Stimulated activated CD8-positive, alpha-beta memory T cell treated with anti-CD3 and anti-CD28 coated beads, Interleukin-2, amount 100 ng/mL, for 48 hours (primary cell): Measurements from ENCODE around the gene SEMA3D.

Experiments
- DNase-seq, 2 donors: peaks; one replicate each; pipeline ENCODE4 v3.0.0-alpha.2; 2020; ENCODE audit warnings: low read depth in 2 of 2

The SEMA3D gene

DNA sequence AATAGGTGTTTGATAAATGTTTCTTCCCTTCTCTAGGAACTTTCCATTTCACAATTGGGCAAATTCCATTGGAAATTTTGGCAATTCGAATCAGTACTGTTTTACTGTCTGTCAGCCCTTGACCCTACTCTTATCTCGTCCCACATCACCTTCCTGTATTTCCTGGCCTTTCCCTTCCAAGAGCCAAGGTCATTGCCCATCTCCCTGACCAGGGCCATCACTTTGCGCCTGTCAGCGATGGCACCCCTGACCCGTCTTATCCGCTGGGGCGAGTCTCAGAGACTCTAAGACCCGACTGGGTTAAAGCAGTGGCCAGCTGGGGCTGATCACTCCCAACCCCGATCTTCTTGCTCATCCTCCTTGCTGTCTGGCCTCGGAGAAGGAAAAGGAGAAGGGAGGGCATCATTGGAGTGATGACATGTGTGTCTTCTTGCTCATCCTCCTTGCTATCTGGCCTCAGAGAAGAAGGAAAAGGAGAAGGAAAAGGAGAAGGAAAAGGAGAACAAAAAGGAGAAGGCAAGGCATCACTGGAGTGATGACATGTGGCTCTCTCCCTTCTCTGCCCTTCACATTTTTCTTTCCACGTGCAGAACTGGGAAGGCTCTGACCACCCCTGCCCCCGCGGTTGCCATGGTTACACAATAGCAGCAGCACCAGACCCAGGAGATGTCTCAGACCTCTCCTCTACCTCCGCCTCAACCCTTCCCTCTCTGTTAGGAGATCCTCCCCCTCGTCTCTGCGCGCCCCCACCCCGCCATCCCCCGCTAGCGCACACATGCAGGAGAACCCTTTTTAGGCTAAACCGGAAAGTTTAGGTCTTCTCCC is 2.0 kb downstream of the SEMA3D start:
- DNase-seq: no peak

DNA sequence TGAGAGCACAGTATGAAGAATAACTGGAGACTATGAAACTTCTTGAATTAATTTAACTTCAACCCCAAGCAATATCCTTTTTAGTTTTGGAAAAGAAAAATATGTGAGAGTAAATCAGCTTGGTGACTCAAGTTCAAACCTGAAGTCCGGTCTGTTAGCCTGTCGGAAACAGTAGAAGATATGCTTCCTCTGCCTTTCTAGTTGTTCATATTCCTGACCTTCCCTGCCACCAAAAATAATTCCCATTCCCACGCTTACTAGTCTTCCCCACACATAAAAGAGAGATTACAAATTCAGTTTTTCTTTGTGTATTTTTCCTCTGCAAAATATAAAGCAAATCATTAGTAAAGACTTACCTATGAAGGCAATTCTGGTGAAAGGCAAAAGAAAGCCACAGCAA is 3.6 kb downstream of the SEMA3D start:
- no peak for DNase-seq

DNA sequence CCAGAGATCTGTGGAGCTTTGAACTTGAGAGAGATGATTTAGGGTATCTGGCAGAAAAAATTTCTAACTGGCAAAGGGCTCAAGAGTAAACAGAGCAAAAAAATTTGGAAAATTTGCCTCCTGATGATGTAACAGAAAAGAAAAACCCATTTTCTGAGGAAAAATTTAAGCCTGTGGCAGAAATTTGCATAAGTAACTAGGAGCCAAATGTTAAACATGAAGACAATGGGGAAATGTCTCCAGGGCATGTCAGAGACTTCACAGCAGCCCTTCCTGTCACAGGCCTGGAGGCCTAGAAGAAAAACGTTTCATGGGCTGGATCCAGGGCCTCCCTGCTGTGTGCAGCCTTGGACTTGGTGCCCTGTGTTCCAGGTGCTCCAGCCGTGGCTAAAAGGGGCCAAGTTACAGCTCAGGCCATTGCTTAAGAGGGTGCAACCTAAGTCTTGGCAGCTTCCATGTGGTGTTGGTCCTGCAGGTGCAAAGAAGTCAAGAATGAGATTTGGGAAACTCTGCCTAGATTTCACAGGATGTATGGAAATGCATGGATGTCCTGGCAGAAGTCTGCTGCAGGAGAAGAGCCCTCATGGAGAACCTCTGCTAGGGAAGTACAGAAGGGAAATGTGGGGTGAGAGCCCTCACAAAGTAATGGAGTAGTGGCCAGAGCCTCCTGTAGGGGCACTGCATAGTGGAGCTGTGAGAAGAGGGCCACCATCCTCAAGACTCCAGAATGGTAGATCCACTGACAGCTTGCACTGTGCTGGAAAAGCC is 8.1 kb downstream of the SEMA3D start:
- DNase-seq: no peak

DNA sequence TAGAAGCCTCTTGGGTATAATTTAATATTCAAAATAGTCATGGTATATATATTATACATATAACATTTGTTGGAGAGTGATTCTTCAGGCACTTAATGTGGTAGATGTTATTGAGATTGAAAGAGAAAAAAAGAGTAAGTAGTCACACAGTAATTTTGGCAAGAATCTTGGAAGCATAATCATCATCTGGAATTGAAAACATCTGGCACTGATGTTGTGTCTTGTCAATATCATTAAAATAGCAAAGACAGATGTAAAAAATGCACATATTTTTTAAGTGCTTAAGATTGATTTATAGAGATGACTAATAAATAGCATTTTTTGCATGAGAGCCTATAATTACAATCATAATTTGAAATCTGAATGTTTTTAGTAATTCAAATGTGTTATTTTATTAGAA is 9.5 kb downstream of the SEMA3D start:
- no peak for DNase-seq

DNA sequence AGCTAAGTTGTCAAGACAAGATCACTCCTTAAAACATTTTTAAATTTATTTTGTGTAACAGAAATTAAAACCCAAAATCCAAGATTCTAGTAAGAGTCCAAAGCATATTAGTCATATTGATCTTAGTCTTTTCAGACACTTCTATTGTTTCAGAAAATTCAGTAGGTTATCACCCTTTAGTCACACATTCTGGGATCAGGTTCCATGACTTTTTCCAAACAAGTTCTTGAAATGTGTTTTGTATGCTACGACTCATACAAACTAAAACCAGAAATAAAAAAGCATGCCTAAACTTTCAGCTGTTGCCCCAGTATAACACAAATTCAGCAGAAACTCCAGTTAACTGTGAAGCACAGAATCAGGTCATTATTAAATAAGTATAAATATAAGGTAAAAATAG is 10.7 kb downstream of the SEMA3D start:
- DNase-seq: no peak

DNA sequence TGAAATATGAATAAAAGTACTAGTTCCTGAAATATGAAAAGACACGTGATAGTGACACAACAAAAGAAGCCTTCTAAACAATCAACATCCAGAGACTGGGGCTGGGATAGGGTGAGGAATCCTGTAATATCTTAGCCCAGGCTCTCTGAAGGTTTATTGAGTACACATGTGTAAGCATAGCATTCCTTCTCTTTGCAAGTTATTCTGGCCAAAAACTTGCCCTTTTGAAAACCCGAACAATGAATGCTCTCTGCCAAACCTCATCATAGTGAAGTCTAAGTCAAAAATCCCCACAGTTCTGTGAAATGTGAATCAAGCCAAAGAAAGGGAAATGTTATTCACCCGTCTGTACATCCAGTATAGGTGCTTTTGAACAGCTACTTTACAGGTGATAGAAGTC is 11.6 kb downstream of the SEMA3D start:
- no peak for DNase-seq

DNA sequence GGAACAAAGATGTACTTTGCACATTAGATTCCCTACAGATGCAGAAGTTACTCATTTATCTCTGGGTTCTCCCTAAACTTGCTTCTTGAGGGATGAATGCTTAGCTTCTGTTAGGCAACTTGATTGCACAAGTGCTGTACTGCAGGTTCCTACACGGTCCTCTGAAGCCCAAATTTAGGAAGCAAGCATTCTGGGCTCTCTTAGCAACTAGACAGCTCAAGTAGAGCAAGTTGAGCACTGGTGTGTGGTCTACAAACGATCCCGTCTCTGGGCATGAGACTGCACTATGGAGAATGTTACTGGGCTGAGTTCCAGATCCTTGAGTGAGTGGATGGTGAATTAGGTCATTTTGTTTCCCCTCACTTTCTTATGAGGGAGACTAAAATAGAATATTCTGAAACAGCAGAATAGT is 14.3 kb downstream of the SEMA3D start:
- no peak for DNase-seq

DNA sequence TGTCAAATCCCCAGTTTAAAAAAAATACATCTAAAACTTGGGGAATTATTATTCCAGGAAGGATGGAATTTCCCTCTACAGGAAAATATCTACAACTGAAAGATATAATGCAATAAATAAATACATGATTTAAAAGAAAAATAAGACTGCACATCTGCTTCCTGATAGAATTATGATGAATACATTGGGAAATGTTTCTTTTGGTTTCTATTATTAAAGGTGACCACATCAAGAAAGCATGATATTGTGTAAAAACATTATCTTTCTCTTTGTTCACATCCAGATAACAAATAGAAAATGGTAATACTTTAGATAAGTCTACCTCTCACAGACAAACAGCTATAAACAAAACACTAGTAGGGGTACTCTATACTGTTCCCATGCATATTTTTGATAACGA is 19.2 kb downstream of the SEMA3D start:
- DNase-seq: no peak

DNA sequence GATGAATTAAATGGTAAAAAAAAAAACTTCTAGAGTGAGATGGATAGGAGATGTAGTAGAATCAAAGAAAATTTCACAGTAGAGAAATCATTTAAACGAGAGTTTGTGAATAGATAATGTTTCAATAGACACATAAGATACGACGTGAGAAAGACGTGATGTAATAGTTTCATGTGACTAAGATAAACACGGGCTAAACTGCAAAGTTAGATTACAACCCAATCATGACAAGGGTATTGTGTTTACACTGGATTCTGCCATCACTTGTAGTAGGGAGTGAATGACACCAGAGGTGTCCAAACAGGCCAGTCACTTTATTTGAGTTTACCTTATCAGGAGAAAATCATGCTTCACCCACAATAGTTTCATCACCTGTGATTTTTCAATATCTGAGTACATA is 21.6 kb downstream of the SEMA3D start:
- DNase-seq: no peak

DNA sequence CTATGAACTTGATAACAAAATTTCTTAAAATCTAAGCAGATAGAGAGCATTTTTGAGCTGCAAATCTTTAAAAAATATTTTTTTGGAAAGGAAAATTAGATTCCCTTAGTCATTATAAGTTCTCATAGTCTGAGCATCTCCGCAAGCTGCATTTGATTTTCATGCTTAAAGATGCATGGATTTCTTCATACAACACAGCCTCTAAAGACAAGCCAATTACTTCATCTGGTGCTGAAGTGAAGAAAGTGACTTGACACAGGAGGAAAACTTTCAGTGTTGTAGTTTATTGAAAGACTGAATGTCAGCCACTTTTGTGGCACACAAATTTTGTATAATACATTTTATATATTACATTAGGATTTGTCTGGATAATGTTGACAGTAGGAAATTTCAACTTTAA is 22.5 kb downstream of the SEMA3D start:
- DNase-seq: no peak

DNA sequence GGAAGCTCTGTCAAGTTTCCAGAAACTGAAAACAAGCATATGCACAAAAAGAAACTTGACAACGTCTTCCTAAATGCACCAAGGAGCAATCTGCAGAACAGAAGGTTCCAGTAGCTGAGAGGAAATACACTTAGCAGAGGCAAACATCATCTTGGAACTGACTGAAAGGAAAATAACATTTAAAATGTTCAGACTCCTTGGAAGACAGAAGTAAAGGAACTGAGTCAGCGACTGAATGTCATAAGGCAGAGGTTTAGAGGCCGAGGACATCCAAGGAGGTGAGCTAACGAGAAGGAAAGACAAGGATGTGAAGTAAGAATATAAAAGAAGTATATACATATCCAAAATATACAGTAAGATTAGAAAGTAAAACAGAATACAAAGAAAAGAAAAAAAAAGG is 24.1 kb downstream of the SEMA3D start:
- DNase-seq: no peak

DNA sequence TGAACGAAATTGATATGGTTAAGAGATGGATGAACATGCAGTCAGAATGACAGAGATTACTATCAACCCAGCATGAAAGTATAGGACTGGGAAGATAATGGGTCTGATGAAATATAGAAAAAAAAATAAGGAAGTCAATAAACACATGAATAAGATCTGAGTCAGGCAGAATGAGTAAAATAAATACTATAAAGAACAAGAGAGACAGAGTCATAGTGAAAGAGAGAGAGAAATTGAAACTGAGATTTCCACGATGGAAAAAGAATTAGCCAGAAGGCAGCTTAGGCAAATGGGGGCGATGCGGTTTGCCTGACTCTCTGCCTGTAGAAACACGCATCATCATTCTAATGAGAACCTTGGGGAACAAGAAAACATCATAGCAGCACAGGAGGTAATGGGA is 26.6 kb downstream of the SEMA3D start:
- DNase-seq: no peak

DNA sequence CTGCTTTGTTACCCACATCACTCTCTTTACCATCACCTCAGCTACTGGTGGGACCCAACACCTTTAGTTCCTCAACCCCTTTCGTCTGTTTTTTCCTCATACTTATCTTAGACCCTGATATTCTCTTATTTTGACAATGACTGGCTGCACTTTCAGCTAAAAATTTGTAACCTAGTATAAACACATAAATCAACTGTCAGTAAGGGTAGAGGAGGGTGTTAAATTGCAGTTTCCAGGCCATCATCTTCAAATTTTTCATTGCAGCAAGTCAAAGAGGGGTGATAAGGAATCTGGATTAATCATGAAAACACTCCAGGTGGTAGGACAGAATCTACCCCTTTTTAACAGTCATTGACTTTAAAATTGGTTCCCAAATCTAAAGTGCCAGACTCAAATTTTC is 27.9 kb downstream of the SEMA3D start:
- no peak for DNase-seq

DNA sequence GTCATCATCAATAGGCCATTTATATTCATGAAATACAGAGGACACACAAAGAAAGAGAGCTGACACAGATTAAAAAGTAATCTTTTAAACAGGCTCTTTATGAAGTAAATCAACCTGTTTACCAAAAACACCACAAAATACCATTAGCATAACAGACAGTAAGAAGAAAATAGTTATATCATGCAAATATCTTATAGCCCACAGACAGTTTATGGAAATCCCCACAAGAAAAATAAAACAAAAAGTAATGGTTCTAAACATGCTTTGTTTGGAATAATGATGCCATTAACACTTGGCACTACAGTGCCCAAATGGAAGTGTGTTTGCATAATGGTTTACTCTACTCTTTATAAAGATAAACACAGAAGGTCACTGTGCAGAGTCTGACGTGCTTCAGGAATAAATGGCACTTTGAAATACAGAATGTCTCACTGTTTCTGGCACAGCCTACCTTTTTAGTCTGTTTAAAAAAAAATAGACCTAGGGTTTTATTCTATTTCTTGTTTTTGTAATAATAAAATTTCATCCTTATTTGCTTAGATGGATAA is 30.1 kb downstream of the SEMA3D start:
- DNase-seq: no peak

DNA sequence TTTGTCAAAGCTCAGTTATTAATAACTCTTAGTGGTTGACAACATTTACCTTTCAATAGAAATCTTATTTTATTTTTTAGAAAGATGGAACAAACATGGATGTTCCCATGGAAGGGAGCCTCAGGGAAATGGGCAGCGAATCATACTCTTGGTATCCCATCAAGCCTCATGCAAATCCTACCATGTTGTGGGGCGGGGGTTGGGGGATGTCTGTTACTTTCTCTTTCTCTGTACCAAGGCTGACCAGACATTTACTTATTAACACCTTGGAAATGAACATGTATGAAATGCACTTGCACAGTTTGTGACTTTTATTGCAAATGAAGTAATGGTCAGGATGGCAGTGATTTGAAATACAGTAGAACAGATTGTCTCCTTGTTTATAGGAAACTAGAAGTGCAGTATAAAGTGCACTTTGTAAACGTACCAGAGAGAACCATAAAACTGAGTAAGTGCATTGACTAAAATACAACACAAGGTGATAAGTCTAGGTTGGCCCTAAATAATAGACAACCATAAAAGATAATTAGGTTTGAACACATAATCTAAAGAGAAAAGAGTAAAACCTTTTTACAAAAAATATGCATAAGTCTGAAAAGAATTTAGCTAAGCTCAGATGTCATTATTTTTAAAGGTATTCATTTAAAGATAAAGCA is 32.4 kb downstream of the SEMA3D start:
- DNase-seq: no peak

DNA sequence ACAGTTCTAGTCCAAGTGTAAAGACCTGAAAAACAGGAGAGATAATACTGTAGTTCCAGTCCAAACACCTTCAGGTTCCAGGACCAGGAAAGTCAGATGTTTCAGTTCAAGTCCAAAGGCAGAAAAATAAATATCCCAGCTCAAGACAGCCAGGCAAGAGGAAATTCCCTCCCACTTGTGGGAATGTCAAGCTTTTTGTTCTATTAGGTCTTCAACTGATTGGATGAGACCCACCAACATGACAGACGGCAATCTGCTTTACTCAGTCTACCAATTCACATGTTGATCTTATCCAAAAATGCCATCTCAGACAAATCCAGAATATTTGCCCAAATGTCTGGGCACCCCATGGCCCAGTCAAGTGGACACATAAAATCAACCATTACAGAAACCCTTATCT is 33.1 kb downstream of the SEMA3D start:
- DNase-seq: no peak

DNA sequence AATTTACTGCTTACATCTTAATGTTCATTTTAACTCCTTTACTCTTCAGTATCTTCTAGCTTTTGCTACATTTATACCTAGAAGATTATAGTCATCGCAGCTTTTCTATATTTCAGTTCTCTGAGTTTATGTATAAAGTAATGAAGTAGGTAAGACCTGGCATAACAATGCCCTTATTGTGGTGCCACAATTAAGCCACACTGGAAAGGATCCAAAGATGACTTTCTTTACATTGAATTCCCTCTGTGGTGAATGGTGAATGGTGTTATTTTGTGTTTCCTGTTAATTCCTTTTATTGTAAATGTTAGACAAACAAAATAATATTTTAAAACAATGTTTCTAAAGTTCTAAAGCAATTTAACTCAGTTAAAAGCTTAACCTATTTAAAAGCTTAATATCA is 36.2 kb downstream of the SEMA3D start:
- no peak for DNase-seq

DNA sequence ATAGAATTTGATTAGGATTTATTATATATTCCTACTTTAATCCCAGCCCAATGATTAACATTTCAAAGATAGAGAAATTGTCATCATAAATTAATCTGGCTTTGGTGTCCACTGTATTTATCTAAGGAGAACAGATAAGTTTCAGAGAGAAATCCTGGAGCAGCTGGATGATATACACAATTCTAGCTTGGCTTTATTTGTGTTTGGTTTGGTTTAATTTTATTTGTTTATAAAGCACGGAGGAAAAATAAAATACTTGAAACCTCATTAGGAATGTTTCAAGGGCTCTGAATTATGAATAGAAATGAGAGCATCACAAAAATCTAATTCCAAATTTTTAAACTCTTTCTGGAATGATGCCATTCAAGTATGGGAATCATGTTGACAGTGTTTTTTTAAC is 42.1 kb downstream of the SEMA3D start:
- no peak for DNase-seq

DNA sequence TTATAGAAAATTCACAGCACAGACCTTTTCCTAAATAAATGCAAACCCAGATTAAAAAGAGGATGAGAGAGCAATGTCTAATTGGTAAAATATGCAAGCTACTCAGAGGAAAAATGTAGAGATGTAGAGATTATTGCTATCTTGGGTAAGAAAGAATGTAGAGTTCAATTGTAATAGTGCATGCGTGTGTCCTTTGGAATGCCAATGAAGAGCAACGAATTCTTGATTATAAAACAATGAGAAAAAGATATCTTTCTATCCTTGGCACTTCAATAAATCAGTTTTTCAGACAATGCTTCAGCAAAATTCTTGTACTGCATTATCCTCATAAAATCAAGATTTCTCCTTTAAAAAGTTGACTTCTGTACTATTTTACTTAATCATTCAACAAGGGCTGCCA is 50.9 kb downstream of the SEMA3D start:
- DNase-seq: no peak

DNA sequence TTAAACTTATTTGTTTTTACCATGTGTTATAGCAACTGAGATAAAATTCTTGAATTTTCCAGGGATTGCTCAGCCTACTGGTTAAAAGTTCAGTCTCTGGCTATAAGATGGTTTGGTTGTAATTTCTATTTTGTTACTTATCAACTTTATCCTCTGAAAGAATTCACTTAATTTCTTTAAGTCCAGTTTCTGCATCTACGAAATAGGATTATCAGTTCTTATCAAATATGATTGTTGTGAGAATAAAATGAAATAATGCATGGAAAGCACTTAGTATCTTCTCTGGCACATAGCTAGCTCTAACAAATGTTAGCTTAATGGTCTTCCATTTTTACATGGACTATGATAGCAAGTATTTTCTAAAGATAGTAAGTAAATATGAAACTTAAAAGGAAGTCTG is 53.3 kb downstream of the SEMA3D start:
- DNase-seq: no peak

DNA sequence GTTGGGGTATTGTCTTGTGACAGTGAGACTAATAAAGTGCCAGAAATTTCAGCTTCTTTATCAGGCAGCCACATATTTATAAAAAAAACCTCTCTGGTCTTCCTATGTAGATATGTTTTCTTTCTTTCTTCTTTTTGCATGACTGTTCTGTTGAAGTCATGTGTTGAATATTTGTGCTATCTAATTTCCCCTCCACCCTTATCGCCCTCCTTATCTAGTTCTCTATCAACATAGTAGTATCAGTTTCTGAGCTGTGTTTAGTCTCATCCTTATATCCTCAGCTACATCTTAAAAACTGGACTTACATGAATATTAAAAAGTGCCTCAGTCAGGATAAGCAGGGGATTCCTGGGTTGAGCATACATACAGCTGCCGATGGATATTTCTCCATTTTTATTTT is 53.9 kb downstream of the SEMA3D start:
- no peak for DNase-seq

DNA sequence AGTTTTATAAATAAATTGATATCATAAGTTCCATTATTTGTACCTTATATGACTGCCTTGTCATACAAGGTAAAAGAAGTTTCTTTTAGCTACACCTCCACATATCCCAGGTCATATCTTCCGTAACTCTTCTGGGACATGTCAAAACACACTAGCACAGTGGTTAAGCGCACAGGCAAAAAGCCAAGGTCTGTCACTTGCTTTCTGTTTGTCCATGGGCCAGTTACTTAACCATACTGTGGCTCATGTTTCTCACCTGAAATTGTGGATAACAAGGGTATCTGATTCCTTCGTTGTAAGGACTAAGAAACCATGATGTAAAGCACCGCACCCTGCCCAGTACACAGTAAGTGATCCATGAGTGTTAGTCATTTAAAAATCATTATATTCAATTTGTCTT is 56.2 kb downstream of the SEMA3D start:
- no peak for DNase-seq

DNA sequence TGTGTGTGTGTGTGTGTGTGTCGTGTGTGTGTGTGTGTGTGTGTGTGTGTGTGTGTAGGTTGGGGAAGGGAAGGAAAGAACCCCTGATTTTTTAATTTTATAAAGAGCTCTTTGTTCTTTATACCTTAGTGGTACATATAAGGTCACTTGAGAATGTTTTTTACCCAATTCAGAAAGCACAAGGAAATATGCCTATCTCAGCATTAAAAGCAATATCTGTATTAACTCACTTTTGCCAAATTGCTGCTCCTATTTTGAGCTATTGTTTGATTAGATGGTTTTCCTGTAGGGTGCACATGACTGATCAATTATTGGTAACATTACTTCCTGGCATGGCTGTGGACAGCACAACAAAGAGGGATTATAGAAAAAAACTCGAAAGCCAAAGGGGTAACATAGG is 60.5 kb downstream of the SEMA3D start:
- no peak for DNase-seq
